Liver (tissue), 9 donors: ENCODE measurements around the gene NRIP2. TPM values are rescaled to one million over a fixed set of nuclear protein-coding genes. Genes with fewer than 3 reads are reported as not detected.

Experiments used
- DNase-seq: peaks from one replicate; pipeline ENCODE4 v3.0.0-alpha.2; 2017; ENCODE audit warnings: low spot score
- H3K27ac ChIP-seq, 2 donors: one replicate each; pipeline ENCODE4 v1.7.0; 2013; ENCODE audit warnings: inconsistent platforms in 2 of 2, low read length in 2 of 2, control low read depth in 1 of 2, low read depth in 1 of 2, mild to moderate bottlenecking in 1 of 2
- H3K27me3 ChIP-seq, 4 donors: one replicate each; pipeline versions ENCODE4 v1.6.1 to v1.7.0; 2013; ENCODE audit warnings: low read length in 3 of 4, inconsistent platforms in 1 of 4, mild to moderate bottlenecking in 1 of 4, moderate library complexity in 1 of 4; ENCODE audit not compliant: control insufficient read depth in 4 of 4, insufficient read depth in 4 of 4
- H3K36me3 ChIP-seq, 4 donors: one replicate each; pipeline versions ENCODE4 v1.6.1 to v1.7.0; 2013; ENCODE audit warnings: low read length in 3 of 4, mild to moderate bottlenecking in 3 of 4, low read depth in 1 of 4, moderate library complexity in 1 of 4; ENCODE audit not compliant: control insufficient read depth in 4 of 4, insufficient read depth in 3 of 4
- H3K4me1 ChIP-seq, 4 donors: one replicate each; pipeline versions ENCODE4 v1.6.1 to v1.7.0; 2013; ENCODE audit warnings: low read length in 3 of 4, mild to moderate bottlenecking in 3 of 4, moderate library complexity in 1 of 4; ENCODE audit not compliant: control insufficient read depth in 4 of 4, insufficient read depth in 4 of 4
- H3K4me3 ChIP-seq, 3 donors: one replicate each; pipeline versions ENCODE4 v1.6.1 to v1.7.0; 2013; ENCODE audit warnings: low read length in 3 of 3, control low read depth in 1 of 3, low read depth in 1 of 3, mild to moderate bottlenecking in 1 of 3
- H3K9ac ChIP-seq, 2 donors: one replicate each; pipeline ENCODE4 v1.7.0; 2013; ENCODE audit warnings: low read length in 2 of 2, mild to moderate bottlenecking in 2 of 2, moderate library complexity in 2 of 2, control low read depth in 1 of 2, low read depth in 1 of 2
- H3K9me3 ChIP-seq, 4 donors: one replicate each; pipeline versions ENCODE4 v1.6.1 to v1.7.0; 2013; ENCODE audit warnings: low read length in 3 of 4; ENCODE audit not compliant: control insufficient read depth in 4 of 4
- CTCF ChIP-seq: fragments of 150-350 bp; IDR thresholded peaks from 2 replicates; pipeline ENCODE4 v1.5.1; 2017; ENCODE audit warnings: improper control_type of control experiment, low read depth, low read length; ENCODE audit not compliant: missing input control
- EGR1 ChIP-seq, 2 donors: IDR thresholded peaks; 2 replicates each; pipeline ENCODE4 v1.6.1; 2016 to 2018; ENCODE audit warnings: antibody characterized with exemption in 2 of 2, low read depth in 2 of 2
- FOXA1 ChIP-seq: IDR thresholded peaks from 2 replicates; pipeline ENCODE4 v1.6.1; 2016; ENCODE audit warnings: antibody characterized with exemption
- FOXA2 ChIP-seq: IDR thresholded peaks from 2 replicates; pipeline ENCODE4 v1.6.1; 2016; ENCODE audit warnings: antibody characterized with exemption
- GABPA ChIP-seq, 2 donors: IDR thresholded peaks in 1 of 2; conservative IDR thresholded peaks in 1 of 2; 2 replicates each; pipeline ENCODE4 v1.6.1; 2016; ENCODE audit warnings: antibody characterized with exemption in 2 of 2, mild to moderate bottlenecking in 1 of 2, moderate library complexity in 1 of 2
- HNF4A ChIP-seq, 2 donors: conservative IDR thresholded peaks; 2 replicates each; pipeline ENCODE4 v1.6.1; 2016; ENCODE audit warnings: antibody characterized with exemption in 2 of 2, mild to moderate bottlenecking in 2 of 2
- HNF4G ChIP-seq: IDR thresholded peaks from 2 replicates; pipeline ENCODE4 v1.6.1; 2016; ENCODE audit warnings: antibody characterized with exemption
- JUND ChIP-seq, 2 donors: IDR thresholded peaks; 2 replicates each; pipeline ENCODE4 v1.6.1; 2016; ENCODE audit warnings: antibody characterized with exemption in 2 of 2
- MAX ChIP-seq: IDR thresholded peaks from 2 replicates; pipeline ENCODE4 v1.6.1; 2016; ENCODE audit warnings: antibody characterized with exemption
- NR2F2 ChIP-seq: IDR thresholded peaks from 2 replicates; pipeline ENCODE4 v1.6.1; 2016; ENCODE audit warnings: antibody characterized with exemption
- RAD21 ChIP-seq, 2 donors: IDR thresholded peaks; 2 replicates each; pipeline ENCODE4 v1.6.1; 2016; ENCODE audit warnings: antibody characterized with exemption in 2 of 2, mild to moderate bottlenecking in 2 of 2
- REST ChIP-seq: IDR thresholded peaks from 2 replicates; pipeline ENCODE4 v1.6.1; 2016; ENCODE audit warnings: antibody characterized with exemption, mild to moderate bottlenecking
- RXRA ChIP-seq, 2 donors: IDR thresholded peaks; 2 replicates each; pipeline ENCODE4 v1.6.1; 2017 to 2018; ENCODE audit warnings: antibody characterized with exemption in 2 of 2, mild to moderate bottlenecking in 1 of 2
- SP1 ChIP-seq: IDR thresholded peaks from 2 replicates; pipeline ENCODE4 v1.6.1; 2018; ENCODE audit warnings: antibody characterized with exemption, mild to moderate bottlenecking
- TAF1 ChIP-seq: conservative IDR thresholded peaks from 2 replicates; pipeline ENCODE4 v1.6.1; 2016; ENCODE audit warnings: antibody characterized with exemption, mild to moderate bottlenecking
- YY1 ChIP-seq: IDR thresholded peaks from 2 replicates; pipeline ENCODE4 v1.6.1; 2016; ENCODE audit warnings: antibody characterized with exemption, mild to moderate bottlenecking
- ZBTB33 ChIP-seq: IDR thresholded peaks from 2 replicates; pipeline ENCODE4 v1.6.1; 2016; ENCODE audit warnings: antibody characterized with exemption
- polyA plus RNA-seq, 2 donors: library from polyadenylated mRNA; stranded (reverse) in 1 of 2; unstranded in 1 of 2; fragments of 200-250 nt in 1 of 2; fragments of >200 nt in 1 of 2; fragmentation: Nextera tagmentation in 1 of 2; extraction: Ambion mirVana in 1 of 2; gene quantifications; one replicate each; pipeline versions ENCODE4 v1.2.1 to v1.2.3, GENCODE V29; 2013 to 2015
- total RNA-seq, 2 donors: library from RNA; depleted of rRNA; stranded (reverse); fragments of >200 nt; gene quantifications; one replicate each; pipeline ENCODE4 v1.2.3, GENCODE V29; 2014
- TF ChIP-seq, protein P1 (sequence below): IDR thresholded peaks from 2 replicates; pipeline ENCODE4 v1.6.1; 2016; ENCODE audit warnings: antibody characterized with exemption
- donor health status: healthy.
- donor health status: healthy.
- donor health status: healthy.
- donor health status: healthy.
- donor health status: healthy.

Gene NRIP2
- total and polyA plus RNA-seq, 4 donors, result 0.19 to 0.46 (median 0.23) TPM

DNA sequence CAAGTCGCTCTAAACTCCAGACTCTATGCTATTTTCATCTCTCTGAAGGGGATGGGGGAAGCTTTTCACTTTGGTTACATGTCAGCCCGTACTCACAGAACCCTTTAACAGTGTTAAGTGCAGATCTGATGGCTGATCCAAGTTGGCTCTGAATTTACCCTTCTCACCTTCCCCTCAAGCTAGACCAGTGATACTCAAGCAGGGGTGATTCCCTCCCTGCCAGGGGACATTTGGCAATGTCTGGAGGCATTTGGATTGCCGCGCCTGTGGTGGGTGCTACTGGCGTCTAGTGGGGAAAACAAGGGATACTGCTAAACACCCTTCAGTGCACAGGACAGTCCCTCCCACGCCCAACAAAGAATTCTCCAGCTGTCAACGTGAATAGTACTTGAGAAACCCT is 28.0 kb upstream of the NRIP2 start (continued):
- TF ChIP-seq CTCF, result no peak
- no peak for TF ChIP-seq FOXA2
- no peak for TF ChIP-seq HNF4A (conservative IDR thresholded peaks at IDR 0.05)
- TF ChIP-seq SP1, result no peak
- no peak for TF ChIP-seq JUND (IDR thresholded peaks at IDR 0.05)
- TF ChIP-seq RAD21 (IDR thresholded peaks at IDR 0.05), result no peak
- TF ChIP-seq YY1, result no peak

- Histone ChIP-seq H3K4me3 (no peak overlapping the region), H3K9ac (no peak overlapping the region), H3K27ac (no peak overlapping the region), H3K27me3 (no peaks in the 10 kb centered on the region), H3K4me1 (no peaks in the 10 kb centered on the region), H3K36me3 (peaks cover 0 to 4% (median 2%) of the 10 kb centered on the region in 4 donors), H3K9me3 (no peaks in the 10 kb centered on the region)
- DNase-seq, result no peak
- TF ChIP-seq EGR1 (IDR thresholded peaks at IDR 0.05; ENCODE audit: low read depth in 2 of 2) (no peak), NR2F2 (no peak), RXRA (IDR thresholded peaks at IDR 0.05) (no peak), REST (no peak), ZBTB33 (no peak), HNF4A (conservative IDR thresholded peaks at IDR 0.05) (no peak), MAX (no peak), YY1 (no peak), HNF4G (no peak), GABPA (IDR thresholded peaks at IDR 0.05 in 1 of 2, conservative IDR thresholded peaks at IDR 0.05 in 1 of 2) (no peak), RAD21 (IDR thresholded peaks at IDR 0.05) (no peak), SP1 (no peak), FOXA2 (no peak), FOXA1 (no peak), TAF1 (no peak), JUND (IDR thresholded peaks at IDR 0.05) (no peak)
- TF ChIP-seq, protein P1, sequence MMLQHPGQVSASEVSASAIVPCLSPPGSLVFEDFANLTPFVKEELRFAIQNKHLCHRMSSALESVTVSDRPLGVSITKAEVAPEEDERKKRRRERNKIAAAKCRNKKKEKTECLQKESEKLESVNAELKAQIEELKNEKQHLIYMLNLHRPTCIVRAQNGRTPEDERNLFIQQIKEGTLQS, result no peak
Measured at GRCh38 chr12:2860170-2860569, 25.3 kb upstream of the NRIP2 start.
